HepG2 (cell line): ENCODE measurements around the gene SFT2D1. TPM values are rescaled to one million over a fixed set of nuclear protein-coding genes. Genes with fewer than 3 reads are reported as not detected.
A peak's percentile ranks its signal among the peaks of the same experiment; 100 is the strongest.

Experiments
- ATAC-seq: fragments of 200-7000 bp; cut with Tn5 transposase; 3 replicates; pipeline ENCODE4 v1.9.1; 2020; ENCODE audit warnings: mild to moderate bottlenecking, moderate library complexity
- BruUV-seq: library from RNA; stranded (reverse); fragments of 400-500 nt; replicated peaks from 2 replicates; lab custom pipeline; 2021; lab: Mats Ljungman, UMichigan
- CTCF ChIA-PET: fragments of 300-600 bp; formaldehyde crosslinking; extraction: SDS; loops from one replicate; lab custom pipeline; 2021; ENCODE audit warnings: low total read pairs, inconsistent platforms, low intra/inter-chr PET ratio; lab: Yijun Ruan, JAX
- POLR2A ChIA-PET: fragments of 350-600 bp; sonication (Branson Sonifier 250); formaldehyde crosslinking; loops from one replicate; lab custom pipeline; 2020; ENCODE audit warnings: antibody characterized with exemption, inconsistent platforms; lab: Yijun Ruan, JAX
- DNase-seq: peaks from one replicate; pipeline ENCODE4 v3.0.0-alpha.2; 2015; ENCODE audit warnings: low spot score
- FAIRE-seq: peaks from 3 replicates; lab custom pipeline; 2011; peaks lifted over from hg19 to GRCh38; lab: Jason Lieb, UNC
- H2AFZ ChIP-seq: one replicate; pipeline ENCODE4 v1.6.1; 2011; ENCODE audit warnings: low read length, inconsistent platforms
- H3K27ac ChIP-seq: fragments of 300-600 bp; 3 replicates; pipeline ENCODE4 v1.8.0; 2011; ENCODE audit warnings: mixed run types, mild to moderate bottlenecking, mixed read lengths, low read length, inconsistent platforms; ENCODE audit not compliant: insufficient read depth; ENCODE audit errors: extremely low read length
- H3K27me3 ChIP-seq, 2 experiments: fragments of 200-600 bp in 1 of 2; 2 replicates in 1 of 2; 3 replicates in 1 of 2; pipeline versions ENCODE4 v1.6.0 to v1.8.0; 2011; ENCODE audit warnings: low read length in 2 of 2, mild to moderate bottlenecking in 2 of 2, moderate library complexity in 2 of 2, inconsistent platforms in 1 of 2; ENCODE audit not compliant: insufficient read depth in 2 of 2, control insufficient read depth in 1 of 2
- H3K36me3 ChIP-seq, 2 experiments: fragments of 200-600 bp in 1 of 2; replicated peaks in 1 of 2; 2 replicates in 1 of 2; 3 replicates in 1 of 2; pipeline versions ENCODE4 v1.5.1 to v1.8.0; 2011; ENCODE audit warnings: low read length in 2 of 2, inconsistent platforms in 1 of 2; ENCODE audit not compliant: insufficient read depth in 2 of 2, control insufficient read depth in 1 of 2
- H3K4me1 ChIP-seq: 2 replicates; pipeline ENCODE4 v1.5.1; 2012; ENCODE audit warnings: low read length, inconsistent platforms; ENCODE audit not compliant: insufficient read depth
- H3K4me2 ChIP-seq: 2 replicates; pipeline ENCODE4 v1.6.0; 2011; ENCODE audit warnings: low read depth, low read length, inconsistent platforms
- H3K4me3 ChIP-seq, 3 experiments: fragments of 200-600 bp in 1 of 3; sonication (generic), shearing (Covaris generic) in 1 of 3; replicated peaks in 1 of 3; 2 replicates each; pipeline ENCODE4 v1.5.1; 2011 to 2016; ENCODE audit warnings: low read length in 3 of 3, inconsistent platforms in 2 of 3, low read depth in 2 of 3, mild to moderate bottlenecking in 2 of 3, control low read depth in 1 of 3, mixed read lengths in 1 of 3; ENCODE audit not compliant: insufficient read depth in 1 of 3
- H3K79me2 ChIP-seq: one replicate; pipeline ENCODE4 v1.6.1; 2011; ENCODE audit warnings: low read length, inconsistent platforms; ENCODE audit not compliant: insufficient read depth
- H3K9ac ChIP-seq: 2 replicates; pipeline ENCODE4 v1.6.0; 2011; ENCODE audit warnings: mild to moderate bottlenecking, low read depth, low read length, inconsistent platforms; ENCODE audit not compliant: insufficient read depth
- H3K9me3 ChIP-seq: 2 replicates; pipeline ENCODE4 v1.5.1; 2012; ENCODE audit warnings: mild to moderate bottlenecking, low read length
- H4K20me1 ChIP-seq: 2 replicates; pipeline ENCODE4 v1.6.0; 2011; ENCODE audit warnings: inconsistent platforms, mild to moderate bottlenecking, low read length, moderate library complexity; ENCODE audit not compliant: insufficient read depth
- CREBL2 ChIP-seq: sonication (generic); formaldehyde crosslinking; IDR thresholded peaks from 2 replicates; pipeline ENCODE4 v1.8.1; 2023; ENCODE audit warnings: missing genetic modification reagents, mild to moderate bottlenecking, borderline replicate concordance
- CSRNP1 ChIP-seq: sonication (generic); formaldehyde crosslinking; IDR thresholded peaks from 2 replicates; pipeline ENCODE4 v1.8.1; 2023; ENCODE audit warnings: mild to moderate bottlenecking, missing genetic modification reagents
- KLF6 ChIP-seq: IDR thresholded peaks from 2 replicates; pipeline ENCODE4 v1.8.0; 2016; ENCODE audit warnings: missing biosample characterization, missing genetic modification reagents
- MTF2 ChIP-seq: sonication (generic); formaldehyde crosslinking; IDR thresholded peaks from 2 replicates; pipeline ENCODE4 v1.5.0; 2020; ENCODE audit warnings: missing genetic modification reagents, borderline replicate concordance
- NRL ChIP-seq: sonication (generic); formaldehyde crosslinking; IDR thresholded peaks from 2 replicates; pipeline ENCODE4 v1.5.0; 2020; ENCODE audit warnings: missing genetic modification reagents, mild to moderate bottlenecking, moderate library complexity, borderline replicate concordance
- PRDM10 ChIP-seq: sonication (generic); formaldehyde crosslinking; IDR thresholded peaks from 2 replicates; pipeline ENCODE4 v1.4.0; 2020; ENCODE audit warnings: low read depth, missing genetic modification reagents
- SMYD3 ChIP-seq: sonication (generic); formaldehyde crosslinking; IDR thresholded peaks from 2 replicates; pipeline ENCODE4 v1.8.1; 2023; ENCODE audit warnings: mild to moderate bottlenecking, missing genetic modification reagents
- THAP8 ChIP-seq: sonication (generic); formaldehyde crosslinking; IDR thresholded peaks from 2 replicates; pipeline ENCODE4 v1.5.1; 2020; ENCODE audit warnings: missing genetic modification reagents, mild to moderate bottlenecking, borderline replicate concordance
- ZFX ChIP-seq: sonication (generic); formaldehyde crosslinking; IDR thresholded peaks from 2 replicates; pipeline ENCODE4 v1.4.0; 2020; ENCODE audit warnings: mild to moderate bottlenecking, low read depth, missing genetic modification reagents, moderate library complexity
- ZNF205 ChIP-seq: IDR thresholded peaks from 2 replicates; pipeline ENCODE4 v1.6.1; 2018; ENCODE audit warnings: missing biosample characterization, missing genetic modification reagents
- WGBS: methylation state at CpG from one replicate; pipeline ENCODE4 v1.1.6; 2017; ENCODE audit warnings: low lambda C conversion rate; 5-methylcytosine and 5-hydroxymethylcytosine counted together
- in situ Hi-C: cut with HindIII; loops from 2 replicates; pipeline ENCODE4 v1.10.0; 2017; ENCODE audit warnings: low pct_unique_long_range_greater_than_20kb; ENCODE audit not compliant: extremely low pct_ligation_motif_present
- intact Hi-C: fragments of 100-400 bp; cut with micrococcal nuclease; formaldehyde crosslinking; loops from one replicate; pipeline ENCODE4 v1.10.0; 2022; ENCODE audit not compliant: unreplicated experiment
- polyA plus RNA-seq, 8 experiments: library from polyadenylated mRNA; depleted of rRNA in 3 of 8; stranded (reverse) in 7 of 8; unstranded in 1 of 8; fragments of >200 nt; fragmentation: Illumina TruSeq in 4 of 8; extraction: Trizol in 4 of 8; gene quantifications; 2 replicates each; pipeline versions ENCODE4 v1.2.1 to v1.2.3, GENCODE V29; 2011 to 2016; ENCODE audit warnings: low read depth in 4 of 8, missing spikeins in 1 of 8, mixed read lengths in 1 of 8; ENCODE audit not compliant: insufficient read depth in 1 of 8
- total RNA-seq, 5 experiments: library from RNA; depleted of rRNA; stranded (reverse); fragments of >200 nt; fragmentation: Illumina TruSeq; extraction: Trizol; gene quantifications; 2 replicates each; pipeline ENCODE4 v1.2.3, GENCODE V29; 2016; ENCODE audit warnings: low read depth in 1 of 5

The SFT2D1 gene
- total and polyA plus RNA-seq, 2 of the 13 experiments (the other 11 are each of a cell fraction or from before 2014, with no cell fraction given): 115 to 147 TPM

- no peak for TF ChIP-seq PRDM10 (CRISPR knock-in tag)
These were observed 33.4 kb downstream of the SFT2D1 start (continued) for GRCh38 chr6:166308769-166309589.

GRCh38 chr6:166308033-166308768 lies 34.1 kb downstream of the SFT2D1 start, which contains the start of gene PRR18:
TSS of gene PRR18 (minus strand) at chr6:166308392. CDS start at chr6:166308142, 250 bp downstream.
- no peak within 1 kb of the TSS; the same call in 1 of the 2 replicates for H3K9ac ChIP-seq
- under 1% methylated on average over 41 of the region's 74 CpGs for WGBS
- BruUV-seq: no TSS peak
- ChIA-PET CTCF (no interaction called here), POLR2A (interaction anchor here (0.6 kb wide), 1 partner anchor 87 kb away, joined by 3 read pairs; no protein-coding TSS in a partner anchor)
- H3K79me2 ChIP-seq: no peaks in the 10 kb centered on the region
- peaks cover 13 to 53% of the 10 kb centered on the region in 2 experiments; a peak in 4 of 5 replicates for H3K27me3 ChIP-seq
- no peak within 1 kb of the TSS for H2AFZ ChIP-seq
- in situ Hi-C loops (no loop called here), intact Hi-C loops (no loop called here)
- H4K20me1 ChIP-seq: no peaks in the 10 kb centered on the region
- H3K4me2 ChIP-seq: peak within 1 kb of the TSS; percentile 90
- FAIRE-seq (no peak), ATAC-seq (peak; percentile 81), DNase-seq (no peak)
- no peak within 1 kb of the TSS for H3K27ac ChIP-seq
- no peaks in the 10 kb centered on the region for H3K9me3 ChIP-seq
- peak within 1 kb of the TSS; percentile 56 to 79 (median 76) for H3K4me3 ChIP-seq
- peaks cover 29% of the 10 kb centered on the region for H3K4me1 ChIP-seq
- H3K36me3 ChIP-seq: no peaks in the 10 kb centered on the region
- TF ChIP-seq THAP8 (CRISPR knock-in tag) (0 out of 2 replicates have a peak, but pooled peaks have one; percentile 55), NRL (CRISPR knock-in tag) (peak; percentile 41; the same call in 1 of the 2 replicates), ZNF205 (CRISPR knock-in tag) (0 out of 2 replicates have a peak, but pooled peaks have one; percentile 25), KLF6 (CRISPR knock-in tag) (0 out of 2 replicates have a peak, but pooled peaks have one; percentile 13), CREBL2 (CRISPR knock-in tag) (0 out of 2 replicates have a peak, but pooled peaks have one; percentile 30), MTF2 (peak; percentile 95), CSRNP1 (CRISPR knock-in tag) (0 out of 2 replicates have a peak, but pooled peaks have one; percentile 77), SMYD3 (CRISPR knock-in tag) (0 out of 2 replicates have a peak, but pooled peaks have one; percentile 24), ZFX (CRISPR knock-in tag) (peak; percentile 63; the same call in 1 of the 2 replicates)
